HepG2 (cell line): Measurements from ENCODE around the gene NRG2.

ENCODE experiments used
- EEA1 ChIP-seq: sonication (generic); formaldehyde crosslinking; IDR thresholded peaks from 2 replicates; pipeline ENCODE4 v1.5.1; 2020; ENCODE audit warnings: mild to moderate bottlenecking, missing genetic modification reagents, borderline replicate concordance
- EZH2 ChIP-seq: conservative IDR thresholded peaks from 2 replicates; pipeline ENCODE4 v1.6.1; 2012; ENCODE audit warnings: mild to moderate bottlenecking, low read depth, low read length, moderate library complexity
- ZNF556 ChIP-seq: sonication (generic); formaldehyde crosslinking; IDR thresholded peaks from 2 replicates; pipeline ENCODE4 v1.4.0; 2020; ENCODE audit warnings: mild to moderate bottlenecking, missing genetic modification reagents, borderline replicate concordance

- TF ChIP-seq ZNF556 (CRISPR knock-in tag) (no peak), EZH2 (no peak), EEA1 (CRISPR knock-in tag) (no peak)
These were observed 214.7 kb downstream of the NRG2 start for GRCh38 chr5:139828207-139828895.
